SKM-1 (cell line): ENCODE results near the gene TRERF1.

Experiments
- DNase-seq: peaks from one replicate; lab custom pipeline; 2025; ENCODE audit not compliant: unreplicated experiment; lab: John Stamatoyannopoulos, UW

Gene TRERF1

GRCh38 chr6:42279966-42280629 lies 171.6 kb downstream of the TRERF1 start:
- DNase-seq: no peak

GRCh38 chr6:42279144-42279781 lies 172.5 kb downstream of the TRERF1 start:
- DNase-seq: no peak

DNA sequence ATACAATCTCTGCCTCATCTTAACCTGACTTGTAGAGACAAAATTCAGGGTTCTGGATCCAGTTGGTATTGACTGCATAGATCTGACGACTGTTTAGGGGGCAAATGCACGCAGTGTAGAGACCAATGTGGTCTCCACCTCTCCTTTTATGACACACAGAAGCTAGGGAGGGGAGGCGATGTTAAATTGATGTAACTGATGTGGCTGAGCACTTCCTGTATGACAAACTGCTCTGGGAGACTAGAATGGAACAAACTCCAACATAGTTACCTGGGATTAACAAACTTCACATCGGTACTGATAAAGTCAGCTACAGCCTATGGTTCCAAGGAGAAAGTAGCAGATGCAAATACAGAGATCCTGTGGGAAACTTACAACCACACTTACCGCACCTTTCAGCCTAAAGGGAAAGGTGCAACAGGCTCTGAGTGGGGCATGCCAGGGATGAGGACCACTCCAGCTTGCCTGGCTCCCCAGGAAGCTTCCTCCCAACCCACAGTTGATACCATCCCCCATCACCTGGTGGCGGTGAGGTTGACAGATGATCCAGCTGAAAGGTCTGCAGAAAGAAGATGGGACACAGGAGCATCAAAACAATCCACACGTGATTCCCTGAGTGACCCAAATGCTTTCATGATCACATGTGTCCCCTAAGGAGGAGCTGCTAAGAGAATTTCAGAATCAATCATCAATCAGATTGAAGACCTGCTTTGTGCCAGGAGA lies 173.4 kb downstream of the TRERF1 start:
- no peak for DNase-seq

DNA sequence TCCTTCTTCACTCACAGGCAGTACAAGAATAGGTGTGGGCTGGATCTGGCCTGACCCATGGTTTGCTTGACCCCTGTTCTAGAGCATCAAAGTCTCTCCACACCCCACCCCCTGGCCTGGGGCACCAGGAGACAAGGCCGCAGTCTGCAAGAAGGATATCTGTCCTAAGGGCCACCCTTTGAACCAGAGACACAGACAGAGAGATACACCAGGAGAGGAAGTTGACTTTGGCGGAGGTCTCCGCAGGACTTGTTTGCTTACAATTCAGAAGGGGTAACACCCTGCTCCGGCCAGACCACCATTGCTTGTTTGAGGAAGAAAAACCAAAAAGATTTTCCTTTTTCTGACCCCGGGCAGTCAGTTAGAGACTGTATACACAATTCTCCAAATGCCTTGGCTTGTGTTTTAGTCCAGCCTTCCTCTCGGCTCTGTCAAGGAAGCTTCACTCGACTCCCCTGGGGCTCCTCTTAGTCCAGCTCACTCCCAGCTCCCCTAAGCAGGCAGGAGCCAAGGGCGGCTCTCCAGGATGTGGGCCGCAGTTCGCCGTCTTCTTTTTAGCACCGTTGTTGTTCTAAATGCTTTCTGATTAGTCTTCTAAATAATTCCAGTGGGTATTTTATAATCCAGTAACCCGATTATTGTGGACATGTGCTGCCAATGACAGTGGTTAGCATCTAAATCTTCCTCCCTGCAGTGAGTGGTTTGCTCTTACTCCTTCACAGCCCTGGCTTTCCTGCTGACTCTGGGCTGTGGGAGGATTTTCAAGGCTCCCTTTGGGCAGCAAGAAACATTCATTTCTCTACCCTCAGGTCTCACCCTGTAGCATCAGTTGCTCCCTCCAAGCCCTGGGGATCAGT lies 175.5 kb downstream of the TRERF1 start:
- no peak for DNase-seq

DNA sequence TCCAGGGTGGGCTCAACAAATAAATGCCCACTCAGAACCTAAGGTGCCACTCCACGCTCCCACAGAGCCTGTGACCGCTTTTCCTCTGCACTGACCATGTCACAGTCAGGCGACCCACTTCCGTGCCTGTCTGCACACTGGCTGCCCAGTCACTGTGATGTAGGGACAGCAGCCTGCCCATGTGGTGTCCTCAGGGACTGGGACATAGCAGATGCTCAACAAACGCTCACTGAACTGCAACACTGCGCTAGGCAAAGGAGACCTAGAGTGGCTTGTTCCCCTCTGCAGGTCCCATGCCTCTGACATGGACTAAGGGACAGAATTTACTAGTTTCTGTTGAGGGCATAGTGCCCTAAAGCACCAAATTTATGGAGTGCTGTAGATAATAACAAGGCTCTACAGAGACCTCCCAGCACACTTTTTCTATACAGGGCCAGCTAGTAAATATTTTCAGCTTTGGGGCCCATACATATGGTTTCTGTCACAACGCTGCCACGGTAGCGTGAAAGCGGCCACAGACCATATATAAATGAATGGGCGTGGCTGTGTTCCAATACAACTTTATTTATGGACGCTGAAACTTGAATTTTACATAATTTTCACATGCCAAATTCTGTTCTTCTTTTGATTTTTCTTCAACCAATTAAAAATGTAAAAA lies 176.2 kb downstream of the TRERF1 start:
- no peak for DNase-seq

DNA sequence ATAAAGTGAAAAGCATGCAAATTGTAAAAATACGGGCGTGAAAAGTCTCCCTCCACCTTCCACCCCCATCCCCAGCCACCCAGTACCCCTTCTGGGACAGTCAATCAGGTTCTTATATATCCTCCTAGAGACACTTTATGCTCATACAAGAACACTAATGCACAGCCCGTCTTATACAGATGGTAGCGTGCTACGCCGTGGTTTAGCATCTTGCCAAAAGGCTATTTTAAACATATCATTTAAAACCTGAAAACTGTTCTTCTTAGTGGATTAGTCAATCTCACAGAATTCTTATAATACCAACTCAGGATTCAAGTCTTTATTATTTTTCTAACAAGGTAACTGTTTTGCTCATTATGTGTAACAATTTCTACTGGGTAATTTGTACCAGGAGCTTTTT lies 176.8 kb downstream of the TRERF1 start:
- no peak for DNase-seq

GRCh38 chr6:42271834-42272805 lies 179.6 kb downstream of the TRERF1 start:
- no peak for DNase-seq

DNA sequence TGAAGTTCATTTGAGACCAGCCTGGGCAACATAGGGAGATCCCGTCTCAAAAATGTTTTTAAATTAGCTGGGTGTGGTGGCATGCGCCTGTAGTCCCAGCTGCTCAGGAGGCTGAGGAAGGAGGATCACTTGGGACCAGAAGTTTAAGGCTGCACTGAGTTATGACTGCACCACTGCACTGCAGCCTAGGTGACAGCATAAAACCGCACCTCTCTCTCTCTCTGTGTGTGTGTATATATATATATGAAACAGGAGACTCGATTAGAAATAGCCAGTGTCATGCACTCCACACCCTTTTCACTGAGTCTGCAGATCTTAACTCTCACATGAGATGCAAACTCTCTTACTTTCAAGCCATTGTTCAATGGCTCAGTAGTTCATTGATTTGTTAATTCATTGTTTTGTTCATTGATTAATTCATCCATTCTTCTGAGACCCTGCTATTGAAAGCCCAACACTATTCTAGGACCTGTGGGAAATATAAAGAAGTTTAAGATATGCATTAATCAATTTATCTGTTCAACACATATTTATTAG lies 181.7 kb downstream of the TRERF1 start:
- DNase-seq: no peak

DNA sequence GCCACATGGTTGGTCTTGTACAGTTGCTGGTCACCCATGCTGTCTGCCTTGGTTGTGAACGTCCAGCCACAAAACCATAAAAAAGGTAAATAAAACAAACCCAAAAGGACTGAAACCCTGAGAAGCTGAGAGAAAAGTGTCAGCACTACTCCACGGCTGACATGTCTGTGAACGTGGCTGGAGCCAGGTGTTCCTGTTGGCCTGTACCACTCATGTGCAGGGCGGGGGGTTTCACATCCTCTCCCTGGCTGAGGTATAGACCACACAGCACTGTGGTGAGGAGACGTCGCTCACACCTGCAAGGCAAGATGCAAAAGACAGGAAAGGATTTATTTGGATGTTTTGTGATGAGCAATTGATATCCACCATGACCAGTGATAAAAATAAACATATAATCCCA lies 182.2 kb downstream of the TRERF1 start:
- DNase-seq: no peak

DNA sequence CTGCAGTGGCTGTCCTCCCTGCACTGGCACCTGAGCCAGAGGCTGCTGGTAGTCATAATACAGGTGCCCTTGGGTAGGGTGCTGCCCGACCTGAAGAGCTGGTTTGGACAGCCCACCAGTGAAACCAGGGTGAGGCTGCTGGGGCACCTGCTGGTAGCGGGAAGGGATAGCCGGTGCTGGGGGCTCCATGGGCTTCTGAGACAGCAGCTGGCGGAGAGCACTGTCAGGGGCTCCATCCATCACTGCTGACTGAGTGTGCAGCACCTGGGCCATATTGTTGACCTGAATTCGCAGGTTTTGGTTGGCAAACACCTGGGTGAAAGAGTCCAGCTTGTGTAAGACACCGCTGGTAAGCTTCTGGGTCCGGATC lies 182.9 kb downstream of the TRERF1 start:
- no peak for DNase-seq

DNA sequence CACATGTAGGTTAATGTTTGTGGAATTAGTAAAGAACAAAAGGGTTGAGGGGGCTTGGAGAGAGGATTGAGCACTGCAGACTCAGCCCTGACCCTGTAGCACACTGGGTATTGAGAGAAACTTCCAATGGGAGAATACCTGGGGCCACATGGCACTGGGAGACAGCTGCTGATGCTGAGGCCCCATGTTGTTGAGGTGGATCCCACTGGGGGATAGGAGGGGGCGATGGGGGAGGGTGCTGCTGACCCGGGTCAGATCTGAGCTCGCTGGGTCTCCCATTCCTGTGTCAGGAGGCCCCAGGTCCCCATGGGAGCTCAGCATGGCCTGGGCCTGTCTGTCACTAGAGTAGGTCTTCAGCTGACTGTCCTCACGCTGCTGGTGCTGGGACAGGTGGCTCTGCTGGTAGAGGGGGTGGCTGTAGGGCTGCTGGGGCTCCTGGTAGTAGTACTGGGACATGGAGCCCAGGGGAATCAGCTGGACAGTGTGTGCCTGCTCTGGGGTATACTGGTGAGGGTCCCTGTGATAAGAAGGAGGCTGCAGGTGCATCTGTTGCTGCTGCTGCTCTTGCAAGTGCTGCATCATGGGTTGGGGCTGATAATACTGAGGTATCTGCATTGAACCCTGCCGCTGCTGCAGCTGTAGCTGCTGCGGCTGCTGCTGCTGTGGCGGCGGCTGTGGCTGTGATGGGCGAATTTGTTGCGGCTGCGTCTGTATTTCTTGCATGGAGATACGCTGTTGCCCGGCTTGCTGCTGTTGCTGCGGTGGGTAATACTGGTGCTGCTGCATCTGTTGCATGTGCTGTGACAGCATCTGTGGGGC lies 183.5 kb downstream of the TRERF1 start:
- no peak for DNase-seq

- no peak for DNase-seq
Measured at GRCh38 chr6:42266538-42266937, 185.2 kb downstream of the TRERF1 start.

DNA sequence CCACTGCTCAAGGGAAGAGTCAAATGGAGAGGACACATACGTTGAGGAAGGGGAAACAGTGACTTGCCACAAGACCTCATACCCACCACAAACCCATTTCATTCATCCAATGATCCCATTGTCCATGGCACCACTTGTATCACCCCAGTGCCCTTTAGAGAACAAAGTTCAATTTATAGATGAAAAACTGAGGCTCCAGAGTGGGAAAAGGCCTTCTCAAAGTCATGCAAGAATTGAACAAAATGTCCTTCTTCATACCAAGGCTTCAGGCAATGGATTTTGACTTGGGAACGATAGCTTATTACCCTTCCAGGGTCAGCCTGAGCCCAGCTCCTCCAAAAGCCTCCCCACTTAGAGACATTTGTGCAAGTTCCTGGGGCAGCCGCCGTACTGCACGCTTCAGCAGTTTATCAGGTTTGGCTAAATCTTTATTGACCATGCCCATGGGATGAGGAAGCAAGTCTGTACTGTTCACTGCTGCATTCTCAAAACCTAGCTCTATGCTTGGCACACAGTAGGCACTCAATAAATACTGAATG lies 186.8 kb downstream of the TRERF1 start:
- no peak for DNase-seq

GRCh38 chr6:42264162-42264851 lies 187.4 kb downstream of the TRERF1 start:
- no peak for DNase-seq

DNA sequence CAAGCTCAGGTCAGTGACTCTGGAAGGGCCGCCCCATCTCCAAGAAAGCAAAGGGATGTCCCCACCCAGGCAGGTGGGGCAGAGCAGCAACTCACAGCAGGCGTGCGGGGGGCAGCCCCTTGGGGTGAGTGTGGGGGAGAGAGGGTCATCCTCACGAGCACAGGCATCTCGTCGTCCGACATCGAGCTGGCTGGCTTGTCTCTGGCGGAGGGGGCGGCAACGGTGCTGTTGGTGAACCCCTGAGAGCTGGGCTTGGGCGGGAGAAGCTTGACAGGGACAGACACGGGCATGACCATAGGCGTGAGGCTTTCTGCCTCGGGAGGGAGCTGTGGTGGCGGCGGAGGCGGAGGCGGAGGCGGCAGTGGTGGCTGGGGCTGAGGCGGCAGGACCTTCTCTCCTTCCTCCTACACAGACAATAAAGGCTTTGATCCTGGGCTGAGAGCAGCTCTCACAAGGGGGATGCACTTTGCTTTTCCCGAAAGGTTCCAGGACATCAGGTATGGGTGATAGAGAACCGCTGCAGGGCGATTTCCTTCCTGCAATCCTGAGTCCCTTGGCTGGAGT lies 188.5 kb downstream of the TRERF1 start:
- DNase-seq: no peak

- DNase-seq: no peak
Measured at GRCh38 chr6:42260972-42261371, 190.8 kb downstream of the TRERF1 start.

DNA sequence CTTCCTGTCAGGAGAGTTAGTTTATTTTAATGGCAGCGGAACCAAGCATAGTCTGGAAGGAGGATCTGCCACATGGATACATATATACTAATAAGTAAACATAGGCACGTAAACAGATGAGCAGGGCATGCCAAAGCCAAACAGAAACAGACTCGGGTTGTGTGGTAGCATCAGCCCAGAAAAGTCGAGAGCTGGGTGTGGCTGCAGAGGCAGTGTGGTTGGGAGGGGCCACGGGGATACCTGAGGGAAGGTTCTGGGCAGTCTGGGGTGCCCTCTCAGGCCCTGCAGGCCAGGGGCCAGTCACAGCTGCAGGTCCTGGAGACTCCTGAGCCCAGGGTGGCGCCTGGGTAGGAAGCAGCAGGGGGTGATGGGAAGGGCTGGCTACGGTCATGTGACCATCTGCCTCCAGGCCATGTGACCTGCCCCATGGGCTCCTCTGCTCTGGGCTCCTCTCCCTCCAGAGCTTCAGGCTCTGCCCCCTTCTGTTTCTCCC lies 191.3 kb downstream of the TRERF1 start:
- no peak for DNase-seq
